Measurements from ENCODE around the gene TIMM8B. TPM values are rescaled to one million over a fixed set of nuclear protein-coding genes. Genes with fewer than 3 reads are reported as not detected.
A peak's percentile ranks its signal among the peaks of the same experiment; 100 is the strongest.

The TIMM8B gene
- 102 TPM for polyA plus RNA-seq (2012; ENCODE audit: low read depth, missing spikeins)

GRCh38 chr11:112086422-112087191, at the start of gene TIMM8B, which contains the start of gene SDHD:
TIMM8B (minus strand) TSS chr11:112086756; CDS start chr11:112086723, 33 bp downstream.
SDHD (plus strand) TSS chr11:112086873; CDS start chr11:112086908, 35 bp downstream.
- FAIRE-seq (peak; percentile 99), DNase-seq (ENCODE audit: insufficient read length, low spot score) (peak; percentile 79)

GRCh38 chr11:112134473-112134872, 47.9 kb upstream of the TIMM8B start:
- DNase-seq (ENCODE audit: insufficient read length, low spot score) (no peak), FAIRE-seq (no peak)
- no peak for TF ChIP-seq SPI1 (IDR thresholded peaks at IDR 0.05; ENCODE audit: low read depth, low read length)

More at GRCh38 chr11:112086422-112087191, at the start of gene TIMM8B, which contains the start of gene SDHD:
- peak; percentile 89 for TF ChIP-seq TAF1 (IDR thresholded peaks at IDR 0.05; ENCODE audit: low read depth, low read length)
- peak; percentile 59 for TF ChIP-seq PAX5 (IDR thresholded peaks at IDR 0.05; ENCODE audit: insufficient read depth, low read length, severe bottlenecking)
- peak; percentile 87 for TF ChIP-seq POLR2AphosphoS5 (IDR thresholded peaks at IDR 0.05; ENCODE audit: low read depth, low read length)
- peak; percentile 83 for TF ChIP-seq SPI1 (IDR thresholded peaks at IDR 0.05; ENCODE audit: low read depth, low read length)
- peak; percentile 88 for TF ChIP-seq POLR2A (IDR thresholded peaks at IDR 0.05; ENCODE audit: low read depth, low read length)
- peak; percentile 41; the same call in 1 of the 2 replicates for TF ChIP-seq POU2F2 (IDR thresholded peaks at IDR 0.05; ENCODE audit: low read depth, low read length)

DNA sequence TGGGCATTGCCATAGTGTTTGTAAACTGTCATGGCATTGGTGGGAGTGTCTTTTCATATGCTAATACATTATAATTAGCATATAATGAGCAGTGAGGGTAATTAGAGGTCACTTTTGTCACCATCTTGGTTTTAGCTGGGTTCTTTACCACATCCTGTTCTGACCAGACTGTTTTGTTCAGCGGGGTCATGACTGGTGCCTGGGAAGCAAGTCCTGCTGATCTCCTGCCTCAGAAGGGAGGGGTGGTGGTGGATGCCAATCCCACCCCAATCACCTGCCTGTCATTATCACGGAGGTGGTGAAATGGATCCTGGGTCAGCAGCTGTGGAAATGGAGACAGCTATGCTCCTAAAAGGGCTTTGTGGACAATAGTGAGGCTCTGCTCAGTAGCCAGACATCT, 46.2 kb upstream of the TIMM8B start:
- FAIRE-seq = peak; percentile 81
- no peak for DNase-seq (ENCODE audit: insufficient read length, low spot score)
- TF ChIP-seq POLR2AphosphoS5 (IDR thresholded peaks at IDR 0.05; ENCODE audit: low read depth, low read length) (no peak), POU2F2 (IDR thresholded peaks at IDR 0.05; ENCODE audit: low read depth, low read length) (no peak), POLR2A (IDR thresholded peaks at IDR 0.05; ENCODE audit: low read depth, low read length) (no peak), TAF1 (IDR thresholded peaks at IDR 0.05; ENCODE audit: low read depth, low read length) (no peak), SPI1 (IDR thresholded peaks at IDR 0.05; ENCODE audit: low read depth, low read length) (no peak)

DNA sequence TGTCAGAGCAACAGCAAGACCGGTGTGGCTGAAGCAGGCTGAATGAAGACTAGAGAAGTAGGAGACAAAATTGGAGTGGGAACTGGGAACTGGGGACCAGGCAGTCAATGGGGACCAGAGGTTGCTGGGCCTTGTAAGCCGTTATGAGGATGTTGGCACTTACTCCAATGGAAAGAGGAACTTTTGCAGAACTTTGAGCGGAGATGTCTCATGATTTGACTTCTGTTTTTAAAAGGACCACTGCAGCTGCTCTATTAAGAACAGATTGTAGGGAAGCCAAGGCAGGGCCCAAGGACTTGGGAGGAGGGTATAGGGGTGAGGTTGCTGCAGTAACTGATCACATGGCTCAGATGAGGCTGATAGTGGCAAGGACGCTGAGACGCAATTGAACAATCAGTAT, 43.1 kb upstream of the TIMM8B start:
- no peak for DNase-seq (ENCODE audit: insufficient read length, low spot score)
- no peak for TF ChIP-seq POLR2AphosphoS5 (IDR thresholded peaks at IDR 0.05; ENCODE audit: low read depth, low read length)
- no peak for TF ChIP-seq SPI1 (IDR thresholded peaks at IDR 0.05; ENCODE audit: low read depth, low read length)
- FAIRE-seq = no peak

GRCh38 chr11:112128483-112129121, 42.0 kb upstream of the TIMM8B start:
- TF ChIP-seq POU2F2 (IDR thresholded peaks at IDR 0.05; ENCODE audit: low read depth, low read length) (no peak), SPI1 (IDR thresholded peaks at IDR 0.05; ENCODE audit: low read depth, low read length) (no peak), POLR2AphosphoS5 (IDR thresholded peaks at IDR 0.05; ENCODE audit: low read depth, low read length) (no peak), PAX5 (IDR thresholded peaks at IDR 0.05; ENCODE audit: insufficient read depth, low read length, severe bottlenecking) (no peak), POLR2A (IDR thresholded peaks at IDR 0.05; ENCODE audit: low read depth, low read length) (no peak), TAF1 (IDR thresholded peaks at IDR 0.05; ENCODE audit: low read depth, low read length) (no peak)
- no peak for FAIRE-seq

DNA sequence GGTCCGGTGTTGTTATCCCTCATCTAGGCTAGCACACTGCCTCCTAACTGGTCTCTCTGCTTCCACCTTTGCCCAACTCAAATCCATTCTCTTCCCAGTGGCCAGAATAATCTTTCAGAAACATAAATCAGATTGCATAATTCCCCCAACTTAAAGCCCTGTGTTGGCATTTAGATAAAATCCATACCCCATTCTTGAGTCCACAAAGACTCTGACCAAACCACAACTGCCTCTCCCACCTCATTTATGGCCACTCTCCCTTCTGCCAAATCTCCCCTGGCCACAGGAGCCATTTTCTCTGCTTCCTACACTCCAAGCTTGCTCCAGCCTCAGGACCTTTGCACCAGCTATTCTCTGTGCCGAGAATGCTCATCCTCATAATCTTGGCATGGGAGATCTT, 40.5 kb upstream of the TIMM8B start:
- no peak for TF ChIP-seq SPI1 (IDR thresholded peaks at IDR 0.05; ENCODE audit: low read depth, low read length)
- no peak for TF ChIP-seq POLR2AphosphoS5 (IDR thresholded peaks at IDR 0.05; ENCODE audit: low read depth, low read length)
- no peak for TF ChIP-seq POLR2A (IDR thresholded peaks at IDR 0.05; ENCODE audit: low read depth, low read length)
- TF ChIP-seq PAX5 (IDR thresholded peaks at IDR 0.05; ENCODE audit: insufficient read depth, low read length, severe bottlenecking) = no peak
- no peak for TF ChIP-seq TAF1 (IDR thresholded peaks at IDR 0.05; ENCODE audit: low read depth, low read length)
- TF ChIP-seq POU2F2 (IDR thresholded peaks at IDR 0.05; ENCODE audit: low read depth, low read length) = no peak
- DNase-seq (ENCODE audit: insufficient read length, low spot score) = no peak
- FAIRE-seq = no peak

More at GRCh38 chr11:112128483-112129121, 42.0 kb upstream of the TIMM8B start:
- no peak for DNase-seq (ENCODE audit: insufficient read length, low spot score)

GRCh38 chr11:112123129-112123528, 36.6 kb upstream of the TIMM8B start:
- DNase-seq (ENCODE audit: insufficient read length, low spot score) (no peak), FAIRE-seq (no peak)
- no peak for TF ChIP-seq TAF1 (IDR thresholded peaks at IDR 0.05; ENCODE audit: low read depth, low read length)

- FAIRE-seq (no peak), DNase-seq (ENCODE audit: insufficient read length, low spot score) (no peak)
- TF ChIP-seq POLR2AphosphoS5 (IDR thresholded peaks at IDR 0.05; ENCODE audit: low read depth, low read length) = no peak
- no peak for TF ChIP-seq PAX5 (IDR thresholded peaks at IDR 0.05; ENCODE audit: insufficient read depth, low read length, severe bottlenecking)
These were observed 35.5 kb upstream of the TIMM8B start for GRCh38 chr11:112121981-112122615.

- no peak for TF ChIP-seq PAX5 (IDR thresholded peaks at IDR 0.05; ENCODE audit: insufficient read depth, low read length, severe bottlenecking)
- no peak for TF ChIP-seq TAF1 (IDR thresholded peaks at IDR 0.05; ENCODE audit: low read depth, low read length)
- no peak for TF ChIP-seq SPI1 (IDR thresholded peaks at IDR 0.05; ENCODE audit: low read depth, low read length)
- no peak for TF ChIP-seq POLR2AphosphoS5 (IDR thresholded peaks at IDR 0.05; ENCODE audit: low read depth, low read length)
- no peak for TF ChIP-seq POLR2A (IDR thresholded peaks at IDR 0.05; ENCODE audit: low read depth, low read length)
- no peak for TF ChIP-seq POU2F2 (IDR thresholded peaks at IDR 0.05; ENCODE audit: low read depth, low read length)
- DNase-seq (ENCODE audit: insufficient read length, low spot score) (no peak), FAIRE-seq (no peak)
These were observed 31.6 kb upstream of the TIMM8B start for GRCh38 chr11:112118176-112118575.

GRCh38 chr11:112115386-112115785, 28.8 kb upstream of the TIMM8B start:
- DNase-seq (ENCODE audit: insufficient read length, low spot score) (no peak), FAIRE-seq (no peak)
- TF ChIP-seq TAF1 (IDR thresholded peaks at IDR 0.05; ENCODE audit: low read depth, low read length) (no peak), POLR2A (IDR thresholded peaks at IDR 0.05; ENCODE audit: low read depth, low read length) (no peak), POU2F2 (IDR thresholded peaks at IDR 0.05; ENCODE audit: low read depth, low read length) (no peak), POLR2AphosphoS5 (IDR thresholded peaks at IDR 0.05; ENCODE audit: low read depth, low read length) (no peak), PAX5 (IDR thresholded peaks at IDR 0.05; ENCODE audit: insufficient read depth, low read length, severe bottlenecking) (no peak), SPI1 (IDR thresholded peaks at IDR 0.05; ENCODE audit: low read depth, low read length) (no peak)
